HuH-7 (cell line): ENCODE results near the gene HBB.

ENCODE experiments used
- DNase-seq: peaks from one replicate; pipeline ENCODE4 v3.0.0; 2011; ENCODE audit warnings: low spot score

The HBB gene

GRCh38 chr11:5247472-5248192 is 20.8 kb upstream of the HBB start:
- DNase-seq, result no peak

- no peak for DNase-seq
Measured at GRCh38 chr11:5246772-5247471, 20.1 kb upstream of the HBB start.

DNA sequence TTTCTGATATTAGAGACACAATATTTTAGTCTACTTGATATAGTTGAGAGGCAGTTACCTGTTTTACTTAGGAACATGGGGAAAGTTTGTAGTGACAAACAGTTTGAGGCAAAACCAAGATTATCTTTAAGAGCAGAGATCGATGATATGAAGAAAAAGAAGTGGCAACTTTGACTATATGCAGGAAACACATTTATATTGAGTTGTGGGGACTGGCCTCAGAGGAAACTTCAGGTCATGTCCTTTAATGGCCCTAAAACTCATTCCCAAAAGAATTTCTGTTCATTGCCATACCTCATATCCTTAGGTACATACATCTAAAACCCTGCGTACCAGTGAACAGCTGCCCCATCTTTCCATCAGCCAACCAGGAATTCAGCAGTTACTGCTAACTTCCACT is 18.3 kb upstream of the HBB start:
- DNase-seq, result no peak

DNA sequence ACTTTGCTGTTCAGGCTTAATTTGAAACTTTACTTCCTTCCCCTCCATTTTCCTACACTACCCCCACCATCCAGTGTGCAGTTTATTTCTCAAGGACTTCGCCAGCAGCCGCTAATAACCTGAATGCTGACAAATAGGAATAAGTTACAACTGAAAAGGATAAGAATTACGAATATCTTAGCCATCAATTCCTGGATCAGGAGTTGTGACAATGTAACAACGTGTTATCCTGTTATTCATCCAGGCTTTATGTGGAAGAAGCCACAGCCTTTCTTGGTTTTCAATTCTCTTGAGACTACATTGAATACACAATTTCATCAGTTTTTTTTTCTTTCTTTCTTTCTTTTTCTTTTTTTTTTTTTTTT is 16.9 kb upstream of the HBB start:
- no peak for DNase-seq

DNA sequence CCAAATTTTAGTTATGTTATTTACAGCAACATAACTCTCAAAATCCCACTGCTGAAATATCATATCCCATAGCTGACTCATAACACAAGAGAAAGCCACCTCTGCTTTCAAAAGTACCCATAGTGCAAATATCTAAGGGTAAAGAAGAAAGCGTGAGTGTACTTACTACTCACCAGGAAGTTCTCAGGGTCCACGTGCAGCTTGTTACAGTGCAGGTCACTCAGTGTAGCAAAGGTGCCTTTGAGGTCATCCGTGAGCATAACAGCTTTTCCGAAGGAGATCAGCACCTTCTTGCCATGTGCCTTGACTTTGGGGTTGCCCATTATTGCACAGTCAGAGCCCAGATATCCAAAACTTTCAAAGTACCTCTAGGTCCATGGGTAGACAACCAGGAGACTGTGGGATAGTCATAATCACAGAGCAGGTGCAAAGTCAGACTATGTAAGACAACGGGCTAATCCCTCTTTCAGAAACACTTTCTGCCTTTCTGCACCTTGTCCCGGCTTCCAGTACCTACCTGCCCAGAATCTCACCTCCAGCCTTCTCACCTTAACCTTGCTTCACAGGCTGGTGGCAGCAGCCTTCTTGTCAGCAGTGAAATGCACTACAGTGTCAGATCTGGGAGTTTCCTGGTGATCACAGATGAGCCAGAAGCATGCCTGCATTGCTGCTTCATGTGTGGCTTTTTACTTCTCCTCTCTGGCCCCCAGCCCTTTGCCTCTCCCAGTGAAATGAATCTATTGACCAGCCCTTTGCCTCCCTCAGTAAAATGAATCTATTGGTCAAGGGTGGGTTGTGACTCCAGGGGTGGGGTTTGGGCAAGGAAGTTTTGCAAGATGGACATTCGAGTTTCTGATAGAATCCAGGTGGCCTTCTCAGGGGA is 16.3 kb upstream of the HBB start:
- no peak for DNase-seq

- DNase-seq, result no peak
Measured at GRCh38 chr11:5242208-5242607, 15.3 kb upstream of the HBB start.

- no peak for DNase-seq
Measured at GRCh38 chr11:5241458-5241857, 14.6 kb upstream of the HBB start.

DNA sequence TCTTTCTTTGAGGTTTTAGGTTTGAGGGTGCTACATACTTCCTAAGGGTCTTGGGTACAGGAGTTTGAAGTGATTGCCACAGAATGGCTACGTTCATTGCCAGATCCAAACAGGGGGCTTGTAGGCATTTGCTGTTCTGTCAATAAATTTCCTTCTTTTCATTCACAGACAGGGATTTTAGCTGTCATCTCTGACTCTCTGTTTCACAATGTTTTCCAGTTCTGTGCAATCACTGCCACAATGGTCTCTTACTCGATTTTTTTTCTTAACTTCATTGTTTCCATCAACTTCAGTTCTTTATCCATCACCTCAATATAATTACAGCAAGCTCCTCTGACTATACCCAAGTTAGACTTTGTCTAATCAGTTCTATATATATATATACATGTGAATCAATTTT is 13.6 kb upstream of the HBB start:
- no peak for DNase-seq

GRCh38 chr11:5240056-5240455 is 13.2 kb upstream of the HBB start:
- no peak for DNase-seq

- DNase-seq, result no peak
Measured at GRCh38 chr11:5239046-5239445, 12.2 kb upstream of the HBB start.

DNA sequence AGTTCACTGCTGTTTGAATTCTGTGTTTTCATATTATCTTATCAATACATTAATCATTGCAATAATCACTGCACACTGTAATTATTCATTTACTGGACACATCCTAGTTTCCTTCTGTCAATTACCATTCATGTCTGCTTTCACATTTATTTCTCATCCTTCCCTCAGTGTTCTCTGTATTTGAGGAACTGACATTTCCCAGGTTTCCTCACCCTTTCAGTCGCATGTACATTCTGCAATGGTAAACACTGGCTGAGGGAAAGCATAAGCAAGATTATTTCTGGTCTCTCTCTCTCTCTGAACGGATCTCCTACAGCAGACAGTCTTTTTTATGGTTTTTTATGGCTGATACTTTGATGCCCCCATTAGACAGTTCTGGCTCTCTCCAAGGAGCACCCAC is 11.6 kb upstream of the HBB start:
- DNase-seq, result no peak

- DNase-seq, result no peak
Measured at GRCh38 chr11:5237420-5237819, 10.5 kb upstream of the HBB start.

DNA sequence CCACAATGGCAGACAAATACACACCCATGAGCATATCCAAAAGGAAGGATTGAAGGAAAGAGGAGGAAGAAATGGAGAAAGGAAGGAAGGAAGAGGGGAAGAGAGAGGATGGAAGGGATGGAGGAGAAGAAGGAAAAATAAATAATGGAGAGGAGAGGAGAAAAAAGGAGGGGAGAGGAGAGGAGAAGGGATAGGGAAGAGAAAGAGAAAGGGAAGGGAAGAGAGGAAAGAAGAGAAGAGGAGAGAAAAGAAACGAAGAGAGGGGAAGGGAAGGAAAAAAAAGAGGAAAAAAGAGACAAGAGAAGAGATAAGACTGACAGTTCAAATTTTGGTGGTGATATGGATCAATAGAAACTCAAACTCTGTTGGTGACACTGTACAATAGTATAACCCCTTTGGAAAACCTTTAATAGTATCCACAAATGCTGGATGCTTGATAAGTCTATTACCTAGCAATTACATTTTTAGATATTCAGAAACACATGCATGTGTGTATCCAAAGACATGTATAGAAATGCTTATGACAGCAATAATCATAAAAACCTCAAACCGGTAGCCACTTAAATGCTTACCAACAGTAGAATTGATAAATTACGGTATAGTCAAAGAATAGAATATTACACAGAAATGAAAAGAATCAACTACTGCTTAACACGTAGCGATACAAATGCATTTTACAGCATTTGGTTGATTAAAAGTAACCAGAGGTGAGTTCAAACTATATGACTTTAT is 8.7 kb upstream of the HBB start:
- no peak for DNase-seq

- DNase-seq, result no peak
Measured at GRCh38 chr11:5234381-5234834, 7.5 kb upstream of the HBB start, which contains the start of gene HBD. Gene HBD, minus strand, starts transcription at chr11:5234483. Its CDS starts 50 bp downstream, at chr11:5234433.

DNA sequence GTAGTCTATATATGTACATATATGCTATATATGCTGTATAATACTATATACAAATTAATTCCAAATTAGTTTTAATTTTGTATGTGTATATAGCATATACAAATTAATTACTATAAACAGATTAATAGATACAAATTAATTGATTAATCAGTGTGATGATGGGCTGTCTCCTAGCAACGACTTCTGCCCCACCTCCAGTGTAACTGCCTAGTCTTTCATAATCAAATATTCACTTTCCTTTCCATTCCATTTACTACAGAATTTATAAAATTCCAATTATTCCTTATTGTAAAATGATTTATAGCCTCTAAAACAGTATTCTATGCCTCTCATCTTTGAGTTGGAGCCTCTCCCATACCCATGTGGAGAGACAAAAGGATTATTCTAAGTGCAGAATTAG is 6.4 kb upstream of the HBB start:
- no peak for DNase-seq

DNA sequence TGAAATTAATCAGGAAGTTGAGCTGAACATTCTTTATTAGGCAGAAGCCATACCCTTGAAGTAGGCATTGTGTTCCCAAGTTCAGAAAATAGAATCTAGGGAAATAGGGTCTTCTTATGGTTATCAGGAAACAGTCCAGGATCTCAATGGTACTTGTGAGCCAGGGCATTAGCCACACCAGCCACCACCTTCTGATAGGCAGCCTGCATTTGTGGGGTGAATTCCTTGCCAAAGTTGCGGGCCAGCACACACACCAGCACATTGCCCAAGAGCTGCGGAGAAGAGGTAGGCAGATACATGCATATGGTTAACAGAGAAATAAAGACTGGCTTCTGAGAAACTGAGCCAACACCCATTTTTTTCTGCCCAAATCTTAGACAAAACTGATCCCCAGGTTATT is 6.0 kb upstream of the HBB start:
- DNase-seq, result no peak

GRCh38 chr11:5232176-5232575 is 5.3 kb upstream of the HBB start:
- DNase-seq, result no peak

GRCh38 chr11:5231111-5231510 is 4.2 kb upstream of the HBB start:
- DNase-seq, result no peak

DNA sequence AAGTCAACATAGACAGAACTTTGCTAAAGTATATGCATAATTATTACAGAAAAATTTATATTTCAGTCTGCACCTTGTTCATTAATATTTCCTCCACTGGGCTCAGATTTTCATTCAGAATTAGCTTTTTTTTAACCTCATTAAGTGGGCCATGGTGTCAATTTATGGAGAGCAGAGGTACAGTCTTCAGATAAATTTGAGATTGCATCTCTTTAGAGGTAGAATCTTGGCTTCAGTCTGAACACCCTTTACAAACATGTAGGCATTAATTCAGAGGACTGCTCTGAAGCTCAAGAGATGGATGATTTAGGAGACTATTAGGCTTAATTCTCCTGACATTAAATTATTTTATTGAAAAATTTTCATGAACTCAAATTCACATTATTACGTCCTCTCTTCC is 3.4 kb upstream of the HBB start:
- DNase-seq, result no peak

DNA sequence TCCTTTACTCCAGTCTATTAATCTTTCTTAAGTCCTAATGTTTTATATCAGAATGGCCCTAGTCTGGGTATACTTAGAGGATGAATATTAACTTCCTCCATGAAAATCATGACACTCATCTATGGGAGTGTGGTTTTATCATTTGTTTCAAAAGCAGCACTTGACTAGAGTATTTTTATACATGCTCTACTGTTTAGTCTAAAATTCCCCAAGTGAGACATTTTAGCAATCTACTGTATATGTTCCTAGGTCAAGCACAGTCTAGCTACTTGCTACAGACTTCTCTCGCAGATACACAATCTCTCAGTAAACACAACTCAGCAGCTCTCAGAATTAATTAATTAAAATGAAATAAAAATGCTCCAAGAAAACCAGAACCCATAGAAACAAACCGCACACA is 2.9 kb upstream of the HBB start:
- no peak for DNase-seq

DNA sequence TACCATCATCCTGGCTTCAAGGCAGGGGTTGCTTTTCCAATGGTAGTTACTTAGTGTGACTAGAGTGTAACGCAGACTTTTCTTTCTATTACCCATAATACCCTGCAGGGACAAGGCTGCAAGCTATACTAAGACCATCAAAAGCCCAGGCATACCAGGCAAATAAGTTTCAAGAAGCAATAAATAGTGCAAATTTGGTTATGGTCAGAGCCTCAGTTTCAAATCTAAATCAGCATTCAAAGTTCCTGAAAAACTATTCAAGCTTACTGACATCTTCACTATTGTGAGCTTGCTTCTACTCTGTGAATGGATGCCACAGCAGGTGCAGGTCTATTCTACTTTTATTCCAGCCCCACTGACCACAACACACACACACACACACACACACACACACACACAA is 2.5 kb upstream of the HBB start:
- no peak for DNase-seq

DNA sequence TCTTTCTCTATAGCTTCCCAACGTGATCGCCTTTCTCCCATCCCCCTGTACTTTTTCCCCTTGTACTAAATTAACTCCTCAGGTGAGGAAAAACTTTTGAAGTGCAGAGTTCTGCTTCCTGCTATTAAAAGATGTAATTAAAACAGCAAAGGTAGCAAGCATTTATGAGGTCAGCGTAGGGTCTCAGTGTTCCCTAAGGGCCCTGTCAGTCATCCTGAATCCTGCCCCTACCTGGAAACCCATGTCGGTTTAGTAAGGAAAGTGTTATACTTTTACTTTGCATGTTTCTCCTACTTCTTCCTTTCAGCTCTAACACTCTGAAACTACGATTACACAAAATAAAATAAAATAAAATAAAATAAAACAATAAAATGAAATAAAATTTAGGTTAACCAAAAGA is 1.3 kb upstream of the HBB start:
- no peak for DNase-seq
